GM23248 (cell line): ENCODE results near the gene ADAMTS17. TPM values are rescaled to one million over a fixed set of nuclear protein-coding genes. Genes with fewer than 3 reads are reported as not detected.

Source experiments
- DNase-seq: peaks from one replicate; pipeline ENCODE4 v3.0.0-alpha.2; 2015
- H2AFZ ChIP-seq: fragments of 200-600 bp; sonication (generic); 2 replicates; pipeline ENCODE4 v1.6.1; 2016; ENCODE audit warnings: antibody characterized with exemption
- H3F3A ChIP-seq: fragments of 200-600 bp; sonication (generic); 2 replicates; pipeline ENCODE4 v1.6.1; 2016; ENCODE audit warnings: mild to moderate bottlenecking, antibody characterized with exemption, mixed run types; ENCODE audit not compliant: insufficient read depth
- H3K27ac ChIP-seq: fragments of 200-600 bp; sonication (generic); 2 replicates; pipeline ENCODE4 v1.5.1; 2016; ENCODE audit warnings: mild to moderate bottlenecking
- H3K27me3 ChIP-seq: fragments of 200-600 bp; sonication (generic); replicated peaks from 2 replicates; pipeline ENCODE4 v1.6.1; 2016; ENCODE audit warnings: mild to moderate bottlenecking; ENCODE audit not compliant: insufficient read depth
- H3K36me3 ChIP-seq: fragments of 200-600 bp; sonication (generic); 2 replicates; pipeline ENCODE4 v1.6.1; 2016; ENCODE audit warnings: low read depth, mild to moderate bottlenecking
- H3K4me1 ChIP-seq: fragments of 200-600 bp; sonication (generic); 2 replicates; pipeline ENCODE4 v1.6.1; 2016; ENCODE audit warnings: mild to moderate bottlenecking; ENCODE audit not compliant: insufficient read depth
- H3K4me2 ChIP-seq: fragments of 200-600 bp; sonication (generic); one replicate; pipeline ENCODE4 v1.6.1; 2016; ENCODE audit warnings: mild to moderate bottlenecking; ENCODE audit not compliant: unreplicated experiment
- H3K4me3 ChIP-seq: fragments of 200-600 bp; sonication (generic); 2 replicates; pipeline ENCODE4 v1.5.1; 2016; ENCODE audit warnings: mild to moderate bottlenecking
- H3K79me2 ChIP-seq: fragments of 200-600 bp; sonication (generic); 2 replicates; pipeline ENCODE4 v1.6.1; 2016; ENCODE audit warnings: mild to moderate bottlenecking; ENCODE audit not compliant: insufficient read depth
- H3K9ac ChIP-seq: fragments of 200-600 bp; sonication (generic); 2 replicates; pipeline ENCODE4 v1.6.1; 2016; ENCODE audit warnings: mild to moderate bottlenecking
- H3K9me2 ChIP-seq: fragments of 200-600 bp; sonication (generic); 2 replicates; pipeline ENCODE4 v1.6.1; 2016; ENCODE audit warnings: mixed run types, mild to moderate bottlenecking, moderate library complexity; ENCODE audit not compliant: insufficient read depth
- H3K9me3 ChIP-seq: fragments of 200-600 bp; sonication (generic); one replicate; pipeline ENCODE4 v1.6.1; 2017; ENCODE audit warnings: low read depth
- H4K20me1 ChIP-seq: fragments of 200-600 bp; sonication (generic); 2 replicates; pipeline ENCODE4 v1.6.0; 2016; ENCODE audit not compliant: insufficient read depth
- EZH2 ChIP-seq: fragments of 200-600 bp; sonication (generic); IDR thresholded peaks from 2 replicates; pipeline ENCODE4 v1.6.1; 2018; ENCODE audit warnings: antibody characterized with exemption, mild to moderate bottlenecking; ENCODE audit not compliant: insufficient read depth, poor library complexity, severe bottlenecking
- EZH2phosphoT487 ChIP-seq: fragments of 200-600 bp; sonication (generic); IDR thresholded peaks from 2 replicates; pipeline ENCODE4 v1.6.1; 2018; ENCODE audit warnings: antibody characterized with exemption, moderate library complexity, mild to moderate bottlenecking, low read depth; ENCODE audit not compliant: insufficient read depth
- WGBS, 2 experiments: methylation state at CpG; one replicate each; pipeline ENCODE4 v1.1.6; 2015 to 2017; ENCODE audit warnings: low lambda C conversion rate in 2 of 2, low coverage in 1 of 2; ENCODE audit errors: missing lambda C conversion rate in 2 of 2; 5-methylcytosine and 5-hydroxymethylcytosine counted together
- in situ Hi-C: fragments of 300-500 bp; cut with MboI; formaldehyde crosslinking; loops from 2 replicates; pipeline ENCODE4 v1.15.0; 2020
- polyA plus RNA-seq: library from polyadenylated mRNA; unstranded; fragments of >200 nt; fragmentation: Nextera tagmentation; extraction: Ambion mirVana; gene quantifications from 2 replicates; pipeline ENCODE4 v1.2.1, GENCODE V29; 2016
- total RNA-seq: library from RNA; depleted of rRNA; stranded (reverse); fragments of >200 nt; shearing (Covaris generic); gene quantifications from 2 replicates; pipeline ENCODE4 v1.2.3, GENCODE V29; 2014

The ADAMTS17 gene
- total and polyA plus RNA-seq, 2 experiments from 2014 or later = not detected

DNA sequence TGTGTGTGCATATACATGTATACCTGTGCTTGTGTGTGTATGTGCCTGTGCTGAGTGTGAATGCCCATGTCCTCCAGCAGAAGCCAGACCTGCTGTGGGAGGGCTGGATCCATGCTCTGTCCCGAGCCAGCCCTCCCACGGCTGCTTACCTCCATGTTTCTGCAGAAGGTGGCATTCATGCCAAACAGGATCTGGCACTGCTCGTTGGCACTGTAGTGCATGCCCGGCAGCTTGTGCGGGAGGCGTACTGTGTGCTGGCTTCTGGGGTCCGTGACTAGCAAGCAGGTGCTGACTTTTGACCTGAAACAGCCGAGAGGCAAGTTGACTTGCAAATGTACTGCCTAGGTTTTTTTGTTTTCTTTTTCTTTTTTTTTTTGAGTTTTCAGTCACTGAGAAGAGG is 189.3 kb downstream of the ADAMTS17 start:
- H3K4me2 ChIP-seq = no peak overlapping the region
- no peaks in the 10 kb centered on the region for H4K20me1 ChIP-seq
- no peaks in the 10 kb centered on the region for H3K4me1 ChIP-seq
- H3K9me2 ChIP-seq = no peaks in the 10 kb centered on the region
- no peak overlapping the region for H3K9ac ChIP-seq
- H3F3A ChIP-seq = no peaks in the 10 kb centered on the region
- in situ Hi-C loops = no loop called here
- 43 to 52% methylated on average over 8 of the region's 8 CpGs for whole genome bisulfite sequencing, 2 experiments
- H3K27ac ChIP-seq = no peak overlapping the region
- DNase-seq = no peak
- H3K27me3 ChIP-seq = no peaks in the 10 kb centered on the region
- H3K79me2 ChIP-seq = no peaks in the 10 kb centered on the region
- no peak overlapping the region for H3K4me3 ChIP-seq
- no peak overlapping the region for H2AFZ ChIP-seq
- no peaks in the 10 kb centered on the region for H3K36me3 ChIP-seq
- H3K9me3 ChIP-seq = no peaks in the 10 kb centered on the region
- TF ChIP-seq EZH2 (no peak), EZH2phosphoT487 (no peak)

DNA sequence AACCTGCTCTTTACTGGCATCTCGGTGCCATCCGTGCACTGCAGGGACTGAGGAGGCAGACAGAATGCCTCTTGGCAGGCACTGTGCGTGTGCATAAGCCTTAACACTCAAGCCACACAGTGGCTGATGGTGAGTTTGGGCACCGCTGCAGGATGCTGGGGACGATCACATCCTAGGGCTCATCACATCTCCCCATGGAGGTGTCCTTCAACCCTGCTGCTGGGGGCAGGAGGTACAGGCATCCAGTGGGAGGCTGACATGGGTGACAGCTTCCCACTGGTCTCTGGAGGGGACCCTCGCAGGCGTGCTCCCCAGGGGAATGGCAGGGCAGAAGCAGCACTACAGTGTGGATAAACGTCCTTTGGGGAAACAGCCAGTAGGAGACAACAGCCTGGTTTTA is 190.9 kb downstream of the ADAMTS17 start:
- Histone ChIP-seq H3K79me2 (no peaks in the 10 kb centered on the region), H3K27ac (no peak overlapping the region), H3K27me3 (no peaks in the 10 kb centered on the region), H3K9me3 (no peaks in the 10 kb centered on the region), H3K4me3 (no peak overlapping the region), H3K4me2 (no peak overlapping the region), H3K4me1 (no peaks in the 10 kb centered on the region), H3F3A (no peaks in the 10 kb centered on the region), H2AFZ (no peak overlapping the region), H4K20me1 (no peaks in the 10 kb centered on the region), H3K9ac (no peak overlapping the region), H3K36me3 (no peaks in the 10 kb centered on the region), H3K9me2 (no peaks in the 10 kb centered on the region)
- no peak for DNase-seq
- TF ChIP-seq EZH2phosphoT487 (no peak), EZH2 (no peak)
- 29 to 36% methylated on average over 8 of the region's 8 CpGs for WGBS, 2 experiments
- in situ Hi-C loops = no loop called here

DNA sequence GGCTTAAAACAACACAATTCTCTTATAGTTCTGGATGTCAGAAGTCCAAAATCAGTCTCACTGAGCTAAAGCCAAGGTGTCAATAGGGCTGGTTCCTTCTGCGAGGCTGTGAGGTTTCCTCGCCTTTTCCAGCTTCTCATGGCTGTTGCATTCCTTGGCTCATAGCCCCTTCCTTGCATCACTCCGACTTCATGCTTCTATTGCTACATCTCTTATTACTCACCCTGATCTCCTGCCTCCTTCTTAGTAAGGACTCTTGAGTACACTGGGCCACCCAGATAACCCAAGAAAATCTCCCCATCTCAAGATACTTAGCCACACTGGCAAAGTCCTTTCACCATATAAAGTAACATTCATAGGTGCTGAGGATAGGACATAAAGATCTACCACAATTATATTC is 193.9 kb downstream of the ADAMTS17 start:
- Histone ChIP-seq H3K4me1 (no peaks in the 10 kb centered on the region), H3K27ac (no peak overlapping the region), H3K9me2 (no peaks in the 10 kb centered on the region), H3K9me3 (no peaks in the 10 kb centered on the region), H2AFZ (no peak overlapping the region), H3K79me2 (no peaks in the 10 kb centered on the region), H3F3A (no peaks in the 10 kb centered on the region), H3K4me3 (no peak overlapping the region), H4K20me1 (no peaks in the 10 kb centered on the region), H3K27me3 (no peaks in the 10 kb centered on the region), H3K36me3 (no peaks in the 10 kb centered on the region), H3K9ac (no peak overlapping the region), H3K4me2 (no peak overlapping the region)
- 61 to 65% methylated on average over 3 of the region's 3 CpGs for WGBS, 2 experiments
- TF ChIP-seq EZH2phosphoT487 = no peak
- TF ChIP-seq EZH2 = no peak
- DNase-seq = no peak
- in situ Hi-C loops = no loop called here

DNA sequence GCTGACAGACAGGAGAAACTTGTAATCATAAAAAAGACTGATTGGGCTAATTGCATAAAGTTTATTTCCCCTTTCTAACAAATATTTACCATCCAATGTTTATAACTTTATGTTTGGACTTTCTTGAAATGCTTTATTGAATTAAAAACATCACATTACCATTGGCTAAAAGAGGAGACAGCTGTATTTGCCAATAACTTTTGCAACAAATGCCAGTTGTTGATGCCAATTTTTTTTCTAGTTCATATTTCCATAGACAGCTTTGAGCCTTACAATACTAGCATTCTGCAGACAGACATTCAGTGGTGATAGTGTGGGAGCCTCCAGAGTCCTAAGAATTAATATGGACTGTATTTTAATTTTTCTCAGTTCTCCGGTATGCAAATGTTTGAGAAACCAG is 198.4 kb downstream of the ADAMTS17 start:
- WGBS, 2 experiments = 3 to 7% methylated on average over 1 of the region's 1 CpG
- H3K36me3 ChIP-seq = no peaks in the 10 kb centered on the region
- no peaks in the 10 kb centered on the region for H3F3A ChIP-seq
- no peaks in the 10 kb centered on the region for H3K4me1 ChIP-seq
- H3K9me2 ChIP-seq = no peaks in the 10 kb centered on the region
- H4K20me1 ChIP-seq = no peaks in the 10 kb centered on the region
- H3K9me3 ChIP-seq = no peaks in the 10 kb centered on the region
- no peak overlapping the region for H3K4me3 ChIP-seq
- no peak overlapping the region for H3K4me2 ChIP-seq
- in situ Hi-C loops = no loop called here
- no peak overlapping the region for H2AFZ ChIP-seq
- no peak overlapping the region for H3K27ac ChIP-seq
- no peak overlapping the region for H3K9ac ChIP-seq
- no peaks in the 10 kb centered on the region for H3K27me3 ChIP-seq
- no peak for TF ChIP-seq EZH2phosphoT487
- no peak for TF ChIP-seq EZH2
- H3K79me2 ChIP-seq = no peaks in the 10 kb centered on the region
- DNase-seq = no peak
